ENCODE data around the gene AR. TPM values are rescaled to one million over a fixed set of nuclear protein-coding genes. Genes with fewer than 3 reads are reported as not detected.

AR gene
- total RNA-seq, 1 donor from 2014 or later: 6.7 TPM

GRCh38 chrX:67599532-67599931 lies 55.7 kb downstream of the AR start:
- H3K36me3 Mint-ChIP-seq: no peaks in the 10 kb centered on the region
- H3K4me1 Mint-ChIP-seq: peaks cover 3% of the 10 kb centered on the region
- Histone ChIP-seq H3K4me3 (no peak overlapping the region), H3K27ac (no peak overlapping the region), H4K20me1 (ENCODE audit: low read depth) (no peaks in the 10 kb centered on the region), H2AFZ (replicated peaks) (no peak overlapping the region), H3K36me3 (no peaks in the 10 kb centered on the region), H3K79me2 (ENCODE audit: low read depth) (no peaks in the 10 kb centered on the region), H3F3A (ENCODE audit: low read depth) (no peaks in the 10 kb centered on the region), H3K4me1 (no peaks in the 10 kb centered on the region), H3K9ac (no peak overlapping the region), H3K27me3 (no peaks in the 10 kb centered on the region), H3K9me3 (ENCODE audit: low read depth) (no peaks in the 10 kb centered on the region), H3K4me2 (no peak overlapping the region)
- H3K4me3 Mint-ChIP-seq: no peak overlapping the region
- DNase-seq (ENCODE audit: low spot score): no peak
- H3K9me3 Mint-ChIP-seq: no peaks in the 10 kb centered on the region
- H3K27ac Mint-ChIP-seq: no peak overlapping the region
- H3K27me3 Mint-ChIP-seq (ENCODE audit: insufficient read depth, low read depth): no peaks in the 10 kb centered on the region
- TF ChIP-seq EZH2 (IDR thresholded peaks at IDR 0.05) (no peak), EZH2phosphoT487 (IDR thresholded peaks at IDR 0.05) (no peak), CTCF (IDR thresholded peaks at IDR 0.05) (no peak)

GRCh38 chrX:67601771-67602170 lies 58.0 kb downstream of the AR start:
- no peak overlapping the region for H2AFZ ChIP-seq (replicated peaks)
- H3K36me3 Mint-ChIP-seq: peaks cover 2% of the 10 kb centered on the region
- H3K9me3 Mint-ChIP-seq: no peaks in the 10 kb centered on the region
- TF ChIP-seq EZH2 (IDR thresholded peaks at IDR 0.05) (no peak), CTCF (IDR thresholded peaks at IDR 0.05) (no peak), EZH2phosphoT487 (IDR thresholded peaks at IDR 0.05) (no peak)
- H3K9ac ChIP-seq: no peak overlapping the region
- H3K27me3 ChIP-seq: no peaks in the 10 kb centered on the region
- peaks cover 5% of the 10 kb centered on the region for H3K4me1 ChIP-seq
- H3K79me2 ChIP-seq (ENCODE audit: low read depth): no peaks in the 10 kb centered on the region
- no peaks in the 10 kb centered on the region for H4K20me1 ChIP-seq (ENCODE audit: low read depth)
- H3K4me2 ChIP-seq: no peak overlapping the region
- no peaks in the 10 kb centered on the region for H3F3A ChIP-seq (ENCODE audit: low read depth)
- H3K36me3 ChIP-seq: no peaks in the 10 kb centered on the region
- H3K4me1 Mint-ChIP-seq: peaks cover 11% of the 10 kb centered on the region
- DNase-seq (ENCODE audit: low spot score): no peak
- H3K27ac ChIP-seq: no peak overlapping the region
- H3K27me3 Mint-ChIP-seq (ENCODE audit: insufficient read depth, low read depth): no peaks in the 10 kb centered on the region
- H3K4me3 Mint-ChIP-seq: no peak overlapping the region
- H3K4me3 ChIP-seq: no peak overlapping the region
- H3K9me3 ChIP-seq (ENCODE audit: low read depth): no peaks in the 10 kb centered on the region
- no peak overlapping the region for H3K27ac Mint-ChIP-seq

GRCh38 chrX:67604979-67605703 lies 61.3 kb downstream of the AR start:
- Mint-ChIP-seq H3K27ac (peak overlapping the region; percentile 54), H3K9me3 (no peaks in the 10 kb centered on the region), H3K36me3 (peaks cover 2% of the 10 kb centered on the region), H3K4me1 (peaks cover 11% of the 10 kb centered on the region), H3K27me3 (ENCODE audit: insufficient read depth, low read depth) (no peaks in the 10 kb centered on the region), H3K4me3 (no peak overlapping the region)
- Histone ChIP-seq H3K4me1 (peaks cover 5% of the 10 kb centered on the region), H3K79me2 (ENCODE audit: low read depth) (no peaks in the 10 kb centered on the region), H3K9me3 (ENCODE audit: low read depth) (no peaks in the 10 kb centered on the region), H4K20me1 (ENCODE audit: low read depth) (no peaks in the 10 kb centered on the region), H3K9ac (no peak overlapping the region), H2AFZ (replicated peaks) (no peak overlapping the region), H3K27me3 (no peaks in the 10 kb centered on the region), H3F3A (ENCODE audit: low read depth) (no peaks in the 10 kb centered on the region), H3K27ac (no peak overlapping the region), H3K36me3 (no peaks in the 10 kb centered on the region), H3K4me3 (no peak overlapping the region), H3K4me2 (no peak overlapping the region)
- TF ChIP-seq EZH2 (IDR thresholded peaks at IDR 0.05) (no peak), EZH2phosphoT487 (IDR thresholded peaks at IDR 0.05) (no peak), CTCF (IDR thresholded peaks at IDR 0.05) (no peak)
- no peak for DNase-seq (ENCODE audit: low spot score)

Data from neural progenitor cell (in vitro differentiated cells).